Fibroblast of mammary gland (primary cell): ENCODE measurements around the gene PASK.

Experiments used
- DNase-seq: peaks from one replicate; pipeline ENCODE4 v3.0.0-alpha.2; 2010; ENCODE audit warnings: low read depth
- H3K4me3 ChIP-seq: 2 replicates; pipeline ENCODE4 v1.5.1; 2011; ENCODE audit warnings: low read depth, mild to moderate bottlenecking, low read length, moderate library complexity; ENCODE audit not compliant: control insufficient read depth
- TF ChIP-seq, protein P1 (sequence below): conservative IDR thresholded peaks from 2 replicates; pipeline ENCODE4 v1.5.1; 2011; ENCODE audit warnings: low read depth, low read length, inconsistent platforms; ENCODE audit not compliant: control insufficient read depth, insufficient read depth

The PASK gene

DNA sequence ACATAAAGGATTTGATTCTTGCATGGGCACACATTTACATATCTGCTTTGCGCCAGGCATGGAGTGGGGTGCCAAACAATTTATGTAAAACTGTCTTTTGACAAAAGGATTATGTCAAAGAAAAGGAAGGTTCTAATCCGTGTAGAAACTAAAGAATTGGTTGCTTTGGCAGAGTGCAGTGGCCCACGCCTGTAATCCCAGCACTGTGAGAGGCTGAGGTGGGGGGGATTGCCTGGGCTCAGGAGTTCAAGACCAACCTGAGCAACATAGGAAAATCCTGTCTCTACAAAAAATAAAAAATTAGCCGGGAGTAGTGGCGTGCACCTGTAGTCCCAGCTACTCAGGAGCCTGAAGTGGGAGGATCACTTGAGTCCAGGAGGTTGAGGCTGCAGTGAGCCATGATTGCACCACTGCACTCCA is 46.1 kb downstream of the PASK start:
- peak overlapping the region; percentile 73 for H3K4me3 ChIP-seq
- TF ChIP-seq, protein P1, sequence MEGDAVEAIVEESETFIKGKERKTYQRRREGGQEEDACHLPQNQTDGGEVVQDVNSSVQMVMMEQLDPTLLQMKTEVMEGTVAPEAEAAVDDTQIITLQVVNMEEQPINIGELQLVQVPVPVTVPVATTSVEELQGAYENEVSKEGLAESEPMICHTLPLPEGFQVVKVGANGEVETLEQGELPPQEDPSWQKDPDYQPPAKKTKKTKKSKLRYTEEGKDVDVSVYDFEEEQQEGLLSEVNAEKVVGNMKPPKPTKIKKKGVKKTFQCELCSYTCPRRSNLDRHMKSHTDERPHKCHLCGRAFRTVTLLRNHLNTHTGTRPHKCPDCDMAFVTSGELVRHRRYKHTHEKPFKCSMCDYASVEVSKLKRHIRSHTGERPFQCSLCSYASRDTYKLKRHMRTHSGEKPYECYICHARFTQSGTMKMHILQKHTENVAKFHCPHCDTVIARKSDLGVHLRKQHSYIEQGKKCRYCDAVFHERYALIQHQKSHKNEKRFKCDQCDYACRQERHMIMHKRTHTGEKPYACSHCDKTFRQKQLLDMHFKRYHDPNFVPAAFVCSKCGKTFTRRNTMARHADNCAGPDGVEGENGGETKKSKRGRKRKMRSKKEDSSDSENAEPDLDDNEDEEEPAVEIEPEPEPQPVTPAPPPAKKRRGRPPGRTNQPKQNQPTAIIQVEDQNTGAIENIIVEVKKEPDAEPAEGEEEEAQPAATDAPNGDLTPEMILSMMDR: no peak
- no peak for DNase-seq

DNA sequence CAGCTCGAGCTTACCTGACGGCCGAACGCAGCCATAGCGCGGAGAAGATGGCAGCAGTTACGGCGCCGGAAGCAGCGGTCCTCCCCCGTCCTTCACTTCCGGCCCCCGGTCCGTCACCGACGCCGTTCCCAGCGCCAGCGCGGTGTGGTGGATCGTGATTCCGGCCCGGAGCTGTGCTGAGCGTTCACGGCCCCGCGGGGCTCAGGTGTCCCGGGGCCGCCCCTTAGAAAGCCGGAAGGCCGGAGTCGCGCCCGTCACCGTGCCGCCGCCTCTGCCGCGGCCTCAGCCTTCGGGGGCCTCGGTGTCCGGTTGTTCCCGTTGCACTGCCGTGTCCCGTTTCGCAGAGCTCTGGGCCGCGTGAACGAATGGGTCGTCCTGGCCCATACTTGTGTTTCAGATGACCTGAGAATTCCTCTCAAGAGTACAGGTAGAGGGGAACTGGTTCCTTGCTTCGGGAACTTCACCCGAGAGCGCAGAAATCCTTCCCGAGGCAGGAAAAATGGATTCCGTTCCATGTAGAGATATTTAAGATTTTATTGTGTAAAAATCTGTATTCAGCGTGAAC is 47.0 kb downstream of the PASK start, which contains the start of gene MTERF4:
Gene MTERF4 (minus strand): TSS at position 49 of the 565 bp plus-strand sequence. CDS start 14 bp downstream, at position 35.
- peak; percentile 72 for DNase-seq
- H3K4me3 ChIP-seq: peak within 1 kb of the TSS; percentile 73
- TF ChIP-seq, protein P1: no peak

DNA sequence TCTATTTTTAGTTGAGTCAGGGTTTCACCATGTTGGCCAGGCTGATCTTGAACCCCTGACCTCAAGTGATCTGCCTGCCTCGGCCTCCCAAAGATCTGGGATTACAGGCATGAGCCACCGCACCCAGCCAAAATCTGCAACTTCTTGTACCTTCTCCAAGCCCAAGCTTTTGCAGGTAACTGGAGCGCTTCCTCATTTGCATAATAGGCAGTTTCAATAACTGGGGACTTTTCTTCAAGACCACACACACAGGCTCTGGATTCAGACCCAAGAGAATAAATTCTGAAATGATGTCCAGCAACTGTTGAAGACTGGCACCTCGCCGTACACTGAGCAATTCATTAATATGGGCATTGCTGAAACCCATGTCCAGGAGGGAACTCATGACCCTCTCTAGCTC is 50.0 kb downstream of the PASK start:
- no peak for DNase-seq
- TF ChIP-seq, protein P1: no peak

GRCh38 chr2:241096979-241097378 is 52.3 kb downstream of the PASK start:
- no peak overlapping the region for H3K4me3 ChIP-seq
- TF ChIP-seq, protein P1: no peak
- no peak for DNase-seq

More for the DNA sequence above, 50.0 kb downstream of the PASK start:
- H3K4me3 ChIP-seq: no peak overlapping the region

DNA sequence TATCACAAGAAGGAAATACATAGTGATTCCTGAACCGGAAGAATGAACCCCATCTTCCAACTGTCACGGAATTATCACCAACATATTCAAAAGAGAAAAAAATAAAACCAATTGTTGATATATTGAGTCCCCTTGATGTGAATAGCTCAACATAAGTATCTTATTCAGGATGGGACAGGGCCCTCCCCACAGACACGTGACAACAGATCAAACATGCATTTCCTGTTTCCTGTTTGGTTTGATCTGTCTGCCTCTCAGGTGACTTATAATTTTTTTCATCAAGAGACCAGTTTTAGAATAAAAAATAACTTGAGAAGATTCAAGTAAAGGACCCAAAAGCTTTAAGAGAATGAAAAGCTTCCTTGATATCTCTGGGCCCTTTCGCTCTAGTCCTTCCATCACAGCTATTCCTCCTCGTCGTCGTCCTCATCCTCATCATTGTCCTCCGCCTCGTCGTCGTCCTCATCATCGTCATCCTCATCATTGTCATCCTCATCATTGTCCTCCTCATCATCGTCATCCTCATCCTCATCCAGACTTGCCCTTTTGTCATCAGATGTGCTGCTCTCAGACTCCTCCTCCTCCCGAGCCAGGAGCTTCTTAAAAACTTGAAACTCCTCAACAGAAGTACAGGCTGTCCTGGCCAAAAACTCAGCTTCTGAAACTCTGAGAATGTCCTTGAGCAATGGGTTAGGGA is 53.5 kb downstream of the PASK start:
- TF ChIP-seq, protein P1: no peak
- H3K4me3 ChIP-seq: no peak overlapping the region
- DNase-seq: no peak

GRCh38 chr2:241094924-241095420 is 54.3 kb downstream of the PASK start:
- no peak for DNase-seq
- TF ChIP-seq, protein P1: no peak
- no peak overlapping the region for H3K4me3 ChIP-seq
